Lower leg skin (tissue), 4 donors: ENCODE results near the gene SLC25A24. TPM values are rescaled to one million over a fixed set of nuclear protein-coding genes. Genes with fewer than 3 reads are reported as not detected.
"Not testable (repeated sequence)": the region's sequence is repeated elsewhere in the genome, so short reads cannot be mapped to it uniquely, and the experiment has no call there.

Source experiments
- DNase-seq, 2 donors: peaks; one replicate each; pipeline ENCODE4 v3.0.0-alpha.2; 2019; ENCODE audit warnings: low spot score in 2 of 2
- H3K4me3 ChIP-seq: fragments of 200-600 bp; sonication (generic); 2 replicates; pipeline ENCODE4 v1.5.1; 2017; ENCODE audit warnings: mild to moderate bottlenecking, low read depth; ENCODE audit not compliant: poor library complexity, severe bottlenecking
- CTCF ChIP-seq, 3 donors: fragments of 450-650 bp; IDR thresholded peaks; one replicate each; pipeline ENCODE4 v1.5.1; 2016; ENCODE audit warnings: antibody characterized with exemption in 3 of 3, mild to moderate bottlenecking in 3 of 3, moderate library complexity in 2 of 3
- POLR2A ChIP-seq, 2 donors: fragments of 450-650 bp; IDR thresholded peaks; one replicate each; pipeline ENCODE4 v1.6.1; 2016 to 2017; ENCODE audit warnings: antibody characterized with exemption in 2 of 2, mild to moderate bottlenecking in 1 of 2, moderate library complexity in 1 of 2
- WGBS, 2 donors: methylation state at CpG; one replicate each; pipeline ENCODE4 v1.1.5; 2018; 5-methylcytosine and 5-hydroxymethylcytosine counted together
- intact Hi-C: fragments of 100-400 bp; cut with DNase I; formaldehyde crosslinking; loops from one replicate; pipeline ENCODE4 v1.15.0; 2023; ENCODE audit warnings: low total_unique reads
- total RNA-seq, 4 donors: library from RNA; depleted of rRNA; stranded (reverse); fragments of >200 nt; gene quantifications; one replicate each; pipeline ENCODE4 v1.1.0, GENCODE V29; 2016

SLC25A24 gene
- total RNA-seq, result 10 to 100 TPM; 18.5 to 20.4 (median 20.1) TPM

GRCh38 chr1:108199781-108200686 is at the start of gene SLC25A24:
TSS of gene SLC25A24 (minus strand) at chr1:108200343. CDS start at chr1:108200138, 205 bp downstream.
- DNase-seq, result peak; percentile 69 to 96
- intact Hi-C loops, result no loop called here
- peak within 1 kb of the TSS; percentile 96 for H3K4me3 ChIP-seq
- 1% methylated on average over 51 to 53 of the region's 97 CpGs for WGBS, 2 donors
- TF ChIP-seq POLR2A (IDR thresholded peaks at IDR 0.05) (no peak), CTCF (IDR thresholded peaks at IDR 0.05) (no peak)

- WGBS, 2 donors, result no CpG with 5 or more reads among the region's 3 CpGs
These were observed 43.8 kb upstream of the SLC25A24 start, which contains the start of gene NBPF4 for GRCh38 chr1:108243976-108244375. TSS of gene NBPF4 (minus strand) at chr1:108244076. CDS start at chr1:108243761, 315 bp downstream.

GRCh38 chr1:108239426-108239825 is 39.3 kb upstream of the SLC25A24 start:
- intact Hi-C loops, DNase-seq, H3K4me3 ChIP-seq: not testable (repeated sequence)
- no CpG with 5 or more reads among the region's 2 CpGs for WGBS, 2 donors

More at GRCh38 chr1:108243976-108244375, 43.8 kb upstream of the SLC25A24 start, which contains the start of gene NBPF4:
- intact Hi-C loops, DNase-seq, H3K4me3 ChIP-seq: not testable (repeated sequence)

- DNase-seq, H3K4me3 ChIP-seq, intact Hi-C loops: not testable (repeated sequence)
- no CpG with 5 or more reads among the region's 2 CpGs for WGBS, 2 donors
These were observed 35.2 kb upstream of the SLC25A24 start for GRCh38 chr1:108235308-108235707.

- WGBS, 2 donors, result no CpG with 5 or more reads among the region's 3 CpGs
- H3K4me3 ChIP-seq, intact Hi-C loops, DNase-seq: not testable (repeated sequence)
These were observed 32.0 kb upstream of the SLC25A24 start for GRCh38 chr1:108232183-108232582.

GRCh38 chr1:108229976-108230375 is 29.8 kb upstream of the SLC25A24 start:
- no CpG with 5 or more reads among the region's 3 CpGs for WGBS, 2 donors
- DNase-seq, intact Hi-C loops, H3K4me3 ChIP-seq: not testable (repeated sequence)

- WGBS, 2 donors, result no CpG with 5 or more reads among the region's 7 CpGs
- DNase-seq, intact Hi-C loops, H3K4me3 ChIP-seq: not testable (repeated sequence)
These were observed 27.6 kb upstream of the SLC25A24 start for GRCh38 chr1:108227772-108228171.

- H3K4me3 ChIP-seq, intact Hi-C loops, DNase-seq: not testable (repeated sequence)
- 71% methylated on average over 1 of the region's 4 CpGs for WGBS, 2 donors
These were observed 26.7 kb upstream of the SLC25A24 start for GRCh38 chr1:108226855-108227254.

GRCh38 chr1:108223226-108223625 is 23.1 kb upstream of the SLC25A24 start:
- DNase-seq, H3K4me3 ChIP-seq, intact Hi-C loops: not testable (repeated sequence)
- 75 to 78% methylated on average over 7 of the region's 7 CpGs for WGBS, 2 donors

- DNase-seq, intact Hi-C loops, H3K4me3 ChIP-seq: not testable (repeated sequence)
- 86 to 92% methylated on average over 14 of the region's 14 CpGs for whole genome bisulfite sequencing, 2 donors
These were observed 17.5 kb upstream of the SLC25A24 start for GRCh38 chr1:108217515-108218174.

GRCh38 chr1:108217007-108217406 is 16.9 kb upstream of the SLC25A24 start:
- intact Hi-C loops, H3K4me3 ChIP-seq, DNase-seq: not testable (repeated sequence)
- WGBS, 2 donors, result 39 to 51% methylated on average over 2 of the region's 2 CpGs

- DNase-seq, H3K4me3 ChIP-seq, intact Hi-C loops: not testable (repeated sequence)
- 67 to 74% methylated on average over 6 of the region's 6 CpGs for WGBS, 2 donors
These were observed 16.1 kb upstream of the SLC25A24 start for GRCh38 chr1:108216028-108216890.
